ENCODE data around the gene CNNM3. TPM values are rescaled to one million over a fixed set of nuclear protein-coding genes. Genes with fewer than 3 reads are reported as not detected.

The CNNM3 gene
- total RNA-seq: 6.6 and 10.0 TPM in 2 replicates

DNA sequence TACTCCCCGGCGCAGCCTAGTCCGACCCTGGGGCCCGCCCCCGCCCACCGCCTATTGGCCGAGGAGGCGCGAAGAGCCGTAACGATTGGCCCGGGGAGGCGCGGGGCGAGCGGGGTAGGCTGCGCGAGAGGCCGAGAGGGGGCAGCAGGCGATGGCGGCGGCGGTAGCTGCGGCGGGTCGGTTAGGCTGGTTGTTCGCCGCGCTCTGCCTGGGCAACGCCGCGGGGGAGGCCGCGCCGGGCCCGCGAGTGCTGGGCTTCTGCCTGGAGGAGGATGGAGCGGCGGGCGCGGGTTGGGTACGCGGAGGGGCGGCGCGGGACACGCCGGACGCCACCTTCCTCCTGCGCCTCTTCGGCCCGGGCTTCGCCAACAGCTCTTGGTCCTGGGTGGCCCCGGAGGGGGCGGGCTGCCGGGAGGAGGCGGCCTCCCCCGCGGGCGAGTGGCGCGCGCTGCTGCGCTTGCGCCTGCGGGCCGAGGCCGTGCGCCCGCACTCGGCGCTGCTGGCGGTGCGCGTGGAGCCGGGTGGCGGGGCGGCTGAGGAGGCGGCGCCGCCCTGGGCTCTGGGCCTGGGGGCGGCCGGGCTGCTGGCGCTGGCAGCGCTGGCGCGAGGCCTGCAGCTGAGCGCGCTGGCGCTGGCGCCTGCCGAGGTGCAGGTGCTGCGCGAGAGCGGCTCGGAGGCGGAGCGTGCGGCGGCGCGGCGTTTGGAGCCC, at the start of gene CNNM3:
Gene CNNM3 (plus strand): TSS at position 142 of the 709 bp plus-strand sequence. CDS start 10 bp downstream, at position 152.

DNA sequence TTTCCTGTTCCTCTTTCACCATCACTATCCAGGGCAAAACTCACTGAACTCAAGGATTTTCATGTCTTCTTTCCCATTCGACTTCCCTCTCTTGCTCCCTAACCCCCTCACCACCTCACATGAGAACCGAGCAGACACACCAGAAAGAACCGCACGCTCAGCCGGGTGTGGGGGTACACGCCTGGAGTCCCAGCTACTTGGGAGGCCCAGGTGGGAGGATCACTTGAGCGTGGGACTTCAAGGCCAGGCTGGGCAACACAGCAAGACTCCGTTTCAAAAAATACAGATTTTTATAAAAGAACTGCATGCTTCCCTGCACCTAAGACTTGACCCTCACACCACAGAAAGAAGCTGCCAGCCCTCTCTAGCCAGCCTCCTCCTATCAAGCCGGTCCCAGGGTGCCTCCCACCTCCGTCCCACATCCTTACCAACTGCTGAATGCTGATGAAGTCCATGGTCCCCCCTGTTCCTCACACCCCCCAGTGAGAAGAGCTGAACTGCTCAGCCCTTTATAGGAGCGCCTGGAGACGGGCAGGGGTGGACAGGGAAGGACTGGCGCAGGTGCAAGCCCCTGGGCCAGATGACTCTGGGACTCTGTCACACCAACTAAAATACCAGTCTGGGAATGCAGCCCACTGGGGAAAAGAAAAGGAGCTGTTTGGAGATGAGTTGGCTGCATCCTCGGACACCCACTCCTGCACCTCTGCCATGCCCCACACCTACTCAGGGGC, 27.6 kb downstream of the CNNM3 start, which contains the start of gene ANKRD23:
Gene ANKRD23 (minus strand): TSS at position 484 of the 731 bp plus-strand sequence. CDS start 29 bp downstream, at position 455.

DNA sequence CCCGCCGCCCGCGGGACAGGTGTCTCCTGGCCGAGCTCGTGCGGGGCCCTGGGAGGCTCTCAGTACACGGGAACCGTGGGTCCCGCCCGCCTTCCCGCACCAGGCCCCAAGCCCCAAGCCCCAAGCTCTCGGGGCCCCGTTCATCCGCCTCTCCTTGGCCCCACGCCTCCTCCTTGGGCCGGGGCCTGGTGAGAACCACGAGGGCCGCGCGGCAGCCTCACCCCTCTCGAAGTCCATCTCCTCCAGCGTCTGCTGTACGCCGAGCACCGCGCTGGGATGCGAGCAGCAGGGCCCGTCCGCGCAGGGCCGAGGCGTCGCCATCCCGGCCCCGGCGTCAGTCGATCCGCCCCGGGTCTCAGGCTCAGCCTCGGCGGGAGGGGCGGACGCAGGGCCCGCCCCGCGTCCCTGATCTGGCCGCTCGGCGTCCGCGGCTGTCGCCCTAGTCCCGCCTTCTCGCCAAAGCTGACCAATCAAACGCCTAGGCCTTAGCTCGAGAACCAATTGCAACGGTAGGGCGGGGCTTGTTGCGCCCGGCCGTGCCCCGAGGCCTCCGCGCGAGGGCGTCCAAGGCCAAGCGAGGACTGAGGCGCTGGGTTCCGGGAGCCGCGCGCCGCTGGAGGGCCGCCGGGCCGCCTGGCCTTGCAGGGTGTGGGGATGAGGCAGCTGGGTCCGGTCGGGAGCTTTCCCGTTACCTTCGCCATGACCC, 41.8 kb downstream of the CNNM3 start, which contains the start of gene ANKRD39:
Gene ANKRD39 (minus strand): TSS at position 350 of the 706 bp plus-strand sequence. CDS start 29 bp downstream, at position 321.

DNA sequence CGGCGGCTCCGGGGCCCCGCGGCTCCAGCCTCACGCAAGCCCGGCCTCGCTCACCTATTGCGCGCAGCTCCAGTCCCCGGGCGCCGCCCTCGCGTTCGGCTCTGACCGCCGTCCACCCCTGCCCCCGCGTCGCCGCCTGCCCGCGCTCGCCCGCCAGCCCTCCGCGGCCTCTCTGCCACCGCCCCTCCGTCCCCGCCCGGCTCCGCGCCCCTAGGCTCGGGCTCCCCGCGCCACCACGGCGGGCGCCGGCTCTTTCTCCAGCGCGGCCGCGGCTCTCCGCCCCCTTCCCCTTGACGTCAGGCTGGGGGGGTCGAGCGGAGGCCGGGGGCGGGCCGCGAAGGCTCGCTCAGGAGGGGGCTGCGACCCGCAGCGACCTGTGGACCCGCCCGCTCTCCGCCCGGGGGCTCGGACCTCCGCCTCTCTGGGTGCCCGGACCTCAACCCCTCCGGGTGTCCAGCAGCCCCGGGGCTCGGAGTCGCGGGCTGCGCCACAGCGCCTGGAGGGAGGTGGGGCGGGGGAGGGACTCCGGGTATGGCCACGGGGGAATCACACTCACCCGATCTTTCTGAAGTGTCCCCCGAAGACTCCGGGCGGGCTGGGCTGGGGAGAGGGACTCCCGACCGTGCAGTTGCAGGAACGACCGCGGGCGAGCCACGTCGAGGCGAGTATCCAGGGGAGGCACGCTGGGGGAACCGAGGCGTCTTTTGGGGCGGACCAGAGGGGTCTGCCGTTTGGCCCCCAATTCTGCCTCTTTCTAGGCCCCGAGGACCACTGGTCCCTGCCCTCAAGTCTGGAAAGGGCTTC, 54.0 kb downstream of the CNNM3 start, which contains the start of gene SEMA4C:
Gene SEMA4C (minus strand): TSS at position 259 of the 804 bp plus-strand sequence. CDS start 2,194 bp downstream, outside the sequence.

Other genes starting within 250 kb of the CNNM3 start
- gene KANSL3, start 178.0 kb upstream of the CNNM3 start, total RNA-seq: 22.4 and 23.8 TPM in 2 replicates
- under 0.01 and 0.09 TPM in 2 replicates for gene FER1L5, start 173.5 kb upstream of the CNNM3 start, total RNA-seq
- 22.7 and 25.9 TPM in 2 replicates for gene LMAN2L, start 76.2 kb upstream of the CNNM3 start, total RNA-seq
- gene CNNM4, start 55.4 kb upstream of the CNNM3 start, total RNA-seq: 2.0 and 3.2 TPM in 2 replicates
- 0.45 and 1.2 TPM in 2 replicates for gene ANKRD23, start 27.8 kb downstream of the CNNM3 start, total RNA-seq
- gene ANKRD39, start 41.7 kb downstream of the CNNM3 start, total RNA-seq: 6.3 and 6.9 TPM in 2 replicates
- gene SEMA4C, start 53.8 kb downstream of the CNNM3 start, total RNA-seq: 17.2 and 18.2 TPM in 2 replicates
- gene FAM178B, start 170.3 kb downstream of the CNNM3 start, total RNA-seq: 0.09 TPM in 1 of 2 replicates, not detected in the other